NOMO-1 (cell line): Measurements from ENCODE around the gene DOCK9.

ENCODE experiments used
- DNase-seq, 2 experiments: peaks; one replicate each; lab custom pipeline; 2025; ENCODE audit not compliant: unreplicated experiment in 2 of 2; lab: John Stamatoyannopoulos, UW

The DOCK9 gene

GRCh38 chr13:98804336-98804855, 173.5 kb downstream of the DOCK9 start:
- no peak for DNase-seq

GRCh38 chr13:98803921-98804320, 173.9 kb downstream of the DOCK9 start:
- DNase-seq: no peak

GRCh38 chr13:98803111-98803561, 174.7 kb downstream of the DOCK9 start:
- no peak for DNase-seq

GRCh38 chr13:98802559-98802958, 175.3 kb downstream of the DOCK9 start:
- no peak for DNase-seq

- DNase-seq: no peak
These were observed 176.0 kb downstream of the DOCK9 start for GRCh38 chr13:98801626-98802418.

- DNase-seq: no peak
These were observed 177.8 kb downstream of the DOCK9 start for GRCh38 chr13:98800078-98800477.

GRCh38 chr13:98798849-98799645, 178.8 kb downstream of the DOCK9 start:
- DNase-seq: no peak

- DNase-seq: no peak
These were observed 180.4 kb downstream of the DOCK9 start for GRCh38 chr13:98797456-98797855.

GRCh38 chr13:98796798-98797197, 181.1 kb downstream of the DOCK9 start:
- no peak for DNase-seq

- no peak for DNase-seq
These were observed 181.7 kb downstream of the DOCK9 start for GRCh38 chr13:98796191-98796590.

- DNase-seq: no peak
These were observed 182.6 kb downstream of the DOCK9 start for GRCh38 chr13:98795220-98795619.

GRCh38 chr13:98794498-98794897, 183.4 kb downstream of the DOCK9 start:
- no peak for DNase-seq

- DNase-seq: no peak
These were observed 184.9 kb downstream of the DOCK9 start for GRCh38 chr13:98792785-98793495.

GRCh38 chr13:98792321-98792720, 185.5 kb downstream of the DOCK9 start:
- no peak for DNase-seq

- DNase-seq: no peak
These were observed 186.3 kb downstream of the DOCK9 start for GRCh38 chr13:98791611-98792010.

- DNase-seq: no peak
These were observed 189.9 kb downstream of the DOCK9 start for GRCh38 chr13:98787996-98788395.

GRCh38 chr13:98787173-98787572, 190.7 kb downstream of the DOCK9 start:
- no peak for DNase-seq

- DNase-seq: no peak
These were observed 191.8 kb downstream of the DOCK9 start for GRCh38 chr13:98786023-98786422.

GRCh38 chr13:98785405-98785804, 192.5 kb downstream of the DOCK9 start:
- DNase-seq: no peak

- no peak for DNase-seq
These were observed 193.2 kb downstream of the DOCK9 start for GRCh38 chr13:98784666-98785065.

- no peak for DNase-seq
These were observed 193.9 kb downstream of the DOCK9 start for GRCh38 chr13:98783856-98784478.
